GM18505 (cell line): Measurements from ENCODE around the gene DSCAM.

ENCODE experiments used
- ATAC-seq: cut with Tn5 transposase; IDR thresholded peaks from one replicate; pipeline ENCODE4 v1.9.1; 2021; ENCODE audit not compliant: unreplicated experiment
- POLR2A ChIP-seq: IDR thresholded peaks from 4 replicates; pipeline ENCODE4 v1.6.1; 2011; ENCODE audit warnings: borderline replicate concordance; ENCODE audit not compliant: insufficient read depth, insufficient read length; ENCODE audit errors: extremely low read depth

Gene DSCAM

DNA sequence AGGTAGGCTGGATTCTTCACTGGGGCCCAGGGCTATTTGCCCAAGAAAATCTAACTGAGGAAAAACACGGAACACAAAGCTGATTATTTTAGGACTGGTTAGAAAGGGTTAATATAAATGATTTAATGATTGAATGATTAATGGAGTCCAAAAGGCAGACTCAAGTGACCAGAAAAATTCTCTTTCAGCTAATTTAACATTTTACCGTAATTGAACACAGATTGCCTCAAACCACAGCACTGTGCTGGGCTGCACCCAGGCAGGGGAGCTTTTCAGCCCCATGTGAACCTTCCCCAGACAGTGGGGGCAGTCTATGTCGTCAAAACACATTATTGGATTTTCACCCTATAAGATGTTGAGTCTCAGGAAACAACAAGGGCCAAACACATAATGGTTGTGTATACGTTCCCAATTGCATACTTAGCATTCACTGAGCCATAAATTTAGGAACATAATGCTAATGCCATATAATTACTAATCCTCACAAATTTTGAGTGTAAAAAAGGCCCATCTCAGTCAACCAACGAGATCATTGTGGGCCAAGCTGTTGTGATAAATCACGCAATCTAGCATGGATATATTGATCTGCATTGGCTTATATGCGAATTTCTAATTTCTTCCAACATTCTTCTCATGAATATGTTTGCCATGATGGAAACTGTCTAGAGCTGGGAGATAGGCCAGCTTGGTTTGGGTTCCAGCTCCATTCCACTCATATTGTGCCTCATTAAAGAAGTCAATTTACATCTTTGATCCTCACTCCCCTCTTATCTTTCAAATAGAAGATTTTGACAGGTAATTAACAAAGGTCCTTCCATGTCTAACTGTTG is 27.7 kb downstream of the DSCAM start:
- TF ChIP-seq POLR2A = no peak
- no peak for ATAC-seq

DNA sequence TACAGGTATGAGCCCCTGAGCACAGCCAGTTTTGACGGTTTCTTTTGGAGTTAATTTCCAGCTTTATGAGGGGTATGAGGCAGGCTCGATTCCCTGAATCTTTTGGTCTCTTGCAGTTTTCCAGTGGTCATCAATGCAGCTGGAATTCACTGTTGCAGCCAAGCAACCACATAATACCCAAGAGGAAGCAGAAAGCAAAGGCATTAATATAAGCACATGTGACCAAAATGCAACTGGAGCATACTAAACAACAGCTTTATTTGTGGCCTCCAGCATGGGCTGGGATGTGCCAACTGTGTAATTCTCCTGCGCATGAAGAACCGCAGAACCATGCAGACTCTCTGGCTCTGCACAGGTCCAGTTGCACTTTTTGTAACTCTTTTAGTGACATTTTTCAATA is 33.0 kb downstream of the DSCAM start:
- ATAC-seq = no peak
- TF ChIP-seq POLR2A = no peak

DNA sequence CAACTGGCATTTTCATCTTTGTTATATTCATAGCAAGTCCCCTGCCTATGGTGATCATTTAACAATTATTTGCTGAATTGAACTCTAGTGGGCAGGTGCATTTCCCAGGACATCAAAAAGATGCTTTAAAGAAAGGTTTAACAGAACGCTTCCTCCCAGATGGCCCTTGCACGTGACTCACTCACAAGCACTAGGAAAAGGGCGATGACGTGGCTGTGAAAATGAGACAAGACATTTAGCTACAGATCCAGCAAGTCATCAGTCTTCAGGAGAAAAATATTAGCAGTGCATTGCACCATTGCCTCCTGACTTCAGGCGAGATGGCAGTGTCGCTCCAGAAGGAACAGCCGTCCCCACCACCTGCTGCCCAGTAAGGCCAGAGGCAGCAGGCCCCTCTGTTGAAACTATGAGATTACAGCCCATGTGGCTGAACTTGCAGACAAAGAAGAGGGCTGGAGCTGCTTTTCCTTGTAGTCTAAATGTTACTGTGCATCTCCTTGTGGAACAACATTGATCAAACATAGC is 37.2 kb downstream of the DSCAM start:
- no peak for TF ChIP-seq POLR2A
- ATAC-seq = no peak

DNA sequence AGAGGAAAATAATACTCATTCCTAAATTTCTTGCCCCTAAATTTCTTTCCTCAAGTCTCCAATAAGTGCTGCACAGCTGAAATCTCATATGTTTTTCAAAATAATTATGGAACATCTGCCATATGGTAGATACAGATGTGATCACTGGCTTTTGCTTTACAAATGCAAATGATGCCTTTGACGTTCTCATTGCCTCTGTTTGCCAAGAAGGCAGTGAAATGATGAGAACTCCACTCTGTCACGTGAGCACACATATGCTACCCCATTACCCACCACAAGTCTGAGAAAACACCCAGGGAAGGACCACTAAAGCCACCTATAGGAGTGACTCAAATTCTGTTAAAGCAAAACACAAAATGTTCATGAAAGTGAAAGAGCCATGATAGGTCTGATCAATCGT is 43.9 kb downstream of the DSCAM start:
- no peak for ATAC-seq
- no peak for TF ChIP-seq POLR2A

DNA sequence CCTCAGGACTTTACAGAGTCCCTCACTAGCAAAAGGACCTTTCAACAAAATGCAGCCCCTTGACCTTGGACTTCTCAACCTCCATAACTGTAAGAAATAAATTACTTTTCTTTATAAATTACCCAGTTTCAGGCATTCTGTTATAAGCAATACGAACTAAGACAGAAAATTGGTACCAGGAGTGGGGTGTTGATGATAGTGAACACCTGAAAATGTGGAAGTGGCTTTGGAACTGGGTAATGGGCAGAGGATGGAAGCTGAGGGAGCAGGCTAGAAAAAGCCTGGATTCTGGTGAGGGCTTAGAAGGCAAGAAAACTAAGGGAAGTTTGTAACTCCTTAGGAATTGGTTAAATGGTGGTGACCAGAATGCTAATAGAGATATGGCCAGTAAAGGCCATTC is 46.8 kb downstream of the DSCAM start:
- ATAC-seq = no peak
- no peak for TF ChIP-seq POLR2A

DNA sequence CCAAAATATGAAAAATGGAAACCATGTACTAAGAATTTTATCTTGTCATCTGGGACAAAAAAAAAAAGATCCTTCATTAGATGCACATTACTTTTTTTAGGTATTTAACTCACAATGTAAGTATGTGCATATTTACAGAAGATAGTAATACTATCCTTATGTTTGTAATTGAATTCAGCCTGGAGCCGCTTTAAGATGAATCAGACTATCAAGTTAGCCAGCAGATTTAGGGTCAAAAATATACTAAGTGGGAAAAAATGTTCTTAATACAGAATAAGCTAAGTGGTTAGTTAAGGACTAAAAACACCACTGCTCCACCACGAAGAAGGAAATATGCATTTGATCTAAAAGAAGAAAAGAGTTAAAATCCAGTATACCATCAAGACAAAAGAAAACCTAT is 49.1 kb downstream of the DSCAM start:
- TF ChIP-seq POLR2A = no peak
- no peak for ATAC-seq

DNA sequence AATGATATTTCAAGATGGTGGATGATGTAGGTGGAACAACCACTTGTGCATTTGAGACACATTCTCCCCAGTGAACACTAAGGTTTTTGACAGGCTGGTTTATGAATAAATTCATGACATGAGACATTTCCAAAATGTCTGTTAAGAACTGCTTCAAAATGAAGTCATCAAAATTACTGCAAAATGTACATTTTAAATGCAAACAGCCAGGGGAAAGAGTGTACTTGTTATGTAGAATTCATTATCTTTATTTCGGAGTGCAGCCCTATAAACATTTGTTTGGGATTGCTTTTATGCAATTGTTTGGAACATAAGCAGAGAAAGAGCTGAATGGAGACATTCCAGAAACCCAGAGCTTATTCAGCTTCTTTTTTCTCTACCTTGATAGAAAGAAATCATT is 49.5 kb downstream of the DSCAM start:
- no peak for ATAC-seq
- no peak for TF ChIP-seq POLR2A

DNA sequence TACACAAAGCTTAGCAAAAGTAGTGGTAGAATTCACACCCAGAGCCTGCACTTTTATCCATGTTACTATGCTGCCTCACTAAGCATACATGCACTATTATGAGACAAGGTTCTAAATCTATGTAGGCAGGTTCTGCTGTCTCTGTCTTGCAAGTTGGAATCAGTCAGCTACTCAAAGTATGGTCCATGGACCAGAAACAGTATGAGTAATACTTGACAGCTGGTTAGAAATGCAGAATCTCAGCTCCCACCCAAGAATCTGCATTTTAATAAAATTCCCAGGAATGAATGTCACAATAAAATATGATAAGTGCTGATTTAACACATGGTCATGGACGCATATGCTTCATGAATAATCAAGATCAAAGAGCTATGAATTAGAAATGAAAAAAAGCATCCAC is 50.5 kb downstream of the DSCAM start:
- TF ChIP-seq POLR2A = no peak
- no peak for ATAC-seq

DNA sequence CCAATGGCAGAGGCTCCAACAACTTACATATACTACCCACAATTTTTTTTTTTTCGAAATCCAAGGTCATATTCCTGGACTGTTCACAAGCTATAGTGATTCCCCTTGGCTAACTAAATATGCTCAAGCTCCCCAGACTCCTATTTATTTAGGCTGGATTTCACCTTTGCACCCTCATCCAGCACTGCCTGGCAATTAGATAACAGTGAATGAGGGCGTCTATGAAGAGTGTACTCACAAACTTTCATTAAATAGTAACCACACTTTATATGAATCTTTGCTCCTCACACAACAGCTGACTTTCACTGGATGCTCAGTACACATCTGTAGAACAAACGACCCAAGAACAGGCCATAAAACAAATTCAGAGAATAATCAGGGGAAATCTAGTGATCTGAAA is 51.6 kb downstream of the DSCAM start:
- no peak for ATAC-seq
- no peak for TF ChIP-seq POLR2A

DNA sequence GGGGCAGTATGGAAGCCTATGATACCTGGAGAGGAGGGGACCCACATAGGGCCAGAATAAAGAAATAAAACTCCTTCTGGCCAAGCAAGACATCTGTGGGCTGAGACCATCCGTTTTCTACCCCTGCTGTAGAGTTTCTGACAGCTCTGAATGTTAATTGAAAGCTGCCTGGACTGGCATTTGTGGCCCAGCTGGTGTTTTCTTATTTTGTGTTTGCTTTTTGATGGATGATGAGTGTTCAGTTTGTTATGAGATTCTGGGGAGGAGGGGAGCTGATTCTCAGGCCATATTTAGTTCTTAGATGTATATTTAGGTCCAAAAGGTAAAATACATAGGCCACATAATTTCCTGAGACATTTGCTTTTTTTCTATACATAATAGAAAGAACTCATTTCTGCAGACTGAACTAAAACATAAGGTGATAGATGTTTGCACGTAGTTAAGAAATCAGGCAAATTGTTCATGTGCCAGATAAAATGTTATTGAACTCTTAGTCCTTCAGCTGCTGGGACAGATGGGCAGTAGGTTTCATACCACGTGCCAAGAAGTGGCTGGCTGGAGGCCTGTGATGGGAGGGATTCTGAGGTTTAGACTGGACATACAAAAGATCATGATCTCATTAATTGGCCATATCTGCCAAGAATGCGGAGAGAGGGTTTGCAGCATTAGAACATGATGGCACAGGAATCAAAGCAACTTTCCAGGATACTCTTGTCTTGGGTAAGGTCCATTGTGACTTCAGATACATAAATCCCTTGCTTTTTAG is 54.1 kb downstream of the DSCAM start:
- ATAC-seq = no peak
- no peak for TF ChIP-seq POLR2A

DNA sequence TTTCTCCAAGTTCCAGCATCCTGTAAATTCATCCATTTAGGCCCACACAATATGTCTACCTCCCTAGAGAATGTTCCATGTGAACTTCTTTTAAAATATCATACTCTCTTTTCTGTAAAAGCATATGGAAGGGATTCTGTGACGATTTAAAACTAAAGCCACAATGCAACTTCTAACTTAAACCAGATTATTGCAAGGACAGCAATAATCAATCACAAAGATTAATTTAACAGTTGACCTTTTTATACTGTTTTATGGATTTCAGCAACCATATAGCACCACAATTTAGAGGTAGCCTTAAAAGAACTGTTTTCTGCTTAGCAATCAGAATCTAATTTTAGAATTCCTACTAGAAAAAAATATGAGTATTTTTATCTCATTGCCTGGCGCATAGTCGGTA is 58.3 kb downstream of the DSCAM start:
- no peak for ATAC-seq
- no peak for TF ChIP-seq POLR2A

DNA sequence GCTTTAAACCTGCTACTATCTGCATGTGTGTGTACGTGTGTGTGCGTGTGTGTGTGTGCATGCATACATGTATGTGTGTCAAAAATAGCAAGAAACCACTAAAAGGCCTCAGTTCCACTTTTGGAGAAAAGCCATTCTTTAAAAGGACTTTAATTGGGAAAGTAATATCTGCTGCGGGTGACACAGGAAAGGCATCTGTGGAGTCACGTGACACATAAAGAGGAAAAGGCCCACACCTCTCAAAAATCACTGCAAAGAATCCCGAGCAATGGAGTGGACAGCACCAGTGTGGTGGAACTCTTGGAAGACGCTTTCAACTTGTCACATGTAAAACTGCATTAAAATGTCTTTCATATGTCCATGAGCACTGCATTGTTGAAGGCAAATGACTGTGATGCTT is 63.6 kb downstream of the DSCAM start:
- ATAC-seq = no peak
- no peak for TF ChIP-seq POLR2A

DNA sequence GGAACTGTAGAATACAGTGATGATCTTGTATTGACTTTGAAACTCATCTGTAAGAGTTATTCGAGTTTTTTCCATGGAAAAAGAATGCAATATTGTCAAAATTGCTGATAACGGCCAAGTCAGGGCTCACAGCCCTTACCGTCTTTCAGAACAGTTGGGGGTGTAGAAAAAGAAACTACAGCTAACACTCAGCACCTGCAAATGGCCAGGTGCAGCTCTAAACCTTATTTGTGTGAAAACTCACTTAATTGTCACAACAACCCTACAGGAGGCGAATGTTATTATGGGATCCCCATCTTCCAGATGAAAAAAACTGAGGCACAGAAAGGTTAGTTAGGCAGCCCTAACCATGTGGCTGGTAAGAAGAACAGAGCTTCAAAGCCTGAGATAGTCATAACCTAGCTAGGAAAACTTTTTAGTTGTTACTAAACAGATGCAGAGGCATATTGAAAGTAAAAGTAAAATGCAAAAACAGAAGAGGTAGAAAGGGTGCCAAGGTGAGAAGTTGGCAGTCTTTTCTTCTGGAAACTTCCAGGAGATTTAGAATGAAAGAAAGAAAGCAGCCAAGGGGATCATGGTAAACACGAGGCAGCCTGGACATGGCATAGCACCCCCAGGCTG is 76.4 kb downstream of the DSCAM start:
- ATAC-seq = no peak

More for the DNA sequence above, 76.4 kb downstream of the DSCAM start:
- TF ChIP-seq POLR2A = no peak
